HCT116 (cell line): ENCODE results near the gene NFIA. TPM values are rescaled to one million over a fixed set of nuclear protein-coding genes. Genes with fewer than 3 reads are reported as not detected.

ENCODE experiments used
- ATAC-seq: fragments of 200-7000 bp; cut with Tn5 transposase; 2 replicates; pipeline ENCODE4 v1.9.1; 2020; ENCODE audit warnings: mild to moderate bottlenecking, moderate library complexity
- BruUV-seq: library from RNA; stranded (reverse); fragments of 400-500 nt; replicated peaks from 2 replicates; lab custom pipeline; 2021; lab: Mats Ljungman, UMichigan
- CTCF ChIA-PET: fragments of 300-600 bp; sonication (Branson Sonifier 250); formaldehyde crosslinking; loops from one replicate; lab custom pipeline; 2021; ENCODE audit warnings: antibody characterized with exemption; lab: Charles Lee
- POLR2A ChIA-PET: fragments of 300-600, 350-600 bp; sonication (Branson Sonifier 250); formaldehyde crosslinking; loops from one replicate; lab custom pipeline; 2021; ENCODE audit warnings: antibody characterized with exemption; lab: Charles Lee
- RAD21 ChIA-PET, 2 experiments: fragments of 300-600 bp; sonication (Branson Sonifier 250); formaldehyde crosslinking; loops; one replicate each; lab custom pipeline; 2023; ENCODE audit warnings: low total read pairs in 2 of 2; ENCODE audit not compliant: uncharacterized antibody in 2 of 2, unreplicated experiment in 2 of 2, low non-redundant PET in 1 of 2; lab: Charles Lee
- DNase-seq: peaks from one replicate; pipeline ENCODE4 v3.0.0-alpha.2; 2010; ENCODE audit warnings: low read depth, low spot score
- H2AFZ ChIP-seq: fragments of 200-600 bp; shearing (Covaris generic), sonication (generic); 2 replicates; pipeline ENCODE4 v1.6.1; 2017; ENCODE audit warnings: low read depth, mixed run types, mixed read lengths, antibody characterized with exemption, low read length; ENCODE audit not compliant: poor library complexity, severe bottlenecking
- H3K27ac ChIP-seq: 2 replicates; pipeline ENCODE4 v1.5.1; 2012; ENCODE audit warnings: low read depth, low read length
- H3K27me3 ChIP-seq: fragments of 200-600 bp; sonication (generic); 2 replicates; pipeline ENCODE4 v1.6.1; 2016; ENCODE audit warnings: mixed run types, low read length, mixed read lengths; ENCODE audit not compliant: insufficient read depth
- H3K36me3 ChIP-seq, 2 experiments: fragments of 200-500 bp in 1 of 2; fragments of 200-600 bp in 1 of 2; sonication (Bioruptor generic) in 1 of 2; sonication (generic) in 1 of 2; 2 replicates each; pipeline versions ENCODE4 v1.5.1 to v1.6.1; 2014 to 2016; ENCODE audit warnings: low read length in 2 of 2, inconsistent platforms in 1 of 2, mixed read lengths in 1 of 2, mixed run types in 1 of 2; ENCODE audit not compliant: insufficient read depth in 2 of 2, control insufficient read depth in 1 of 2
- H3K4me1 ChIP-seq, 2 experiments: fragments of 200-600 bp in 1 of 2; sonication (generic) in 1 of 2; 2 replicates each; pipeline versions ENCODE4 v1.5.1 to v1.6.1; 2012 to 2017; ENCODE audit warnings: low read length in 2 of 2, inconsistent platforms in 1 of 2, mild to moderate bottlenecking in 1 of 2, mixed read lengths in 1 of 2, mixed run types in 1 of 2, moderate library complexity in 1 of 2; ENCODE audit not compliant: insufficient read depth in 2 of 2, control insufficient read depth in 1 of 2
- H3K4me2 ChIP-seq: fragments of 200-600 bp; sonication (generic); 2 replicates; pipeline ENCODE4 v1.6.1; 2017; ENCODE audit warnings: mixed run types, low read length, mixed read lengths
- H3K4me3 ChIP-seq, 2 experiments: fragments of 200-600 bp in 1 of 2; sonication (generic) in 1 of 2; replicated peaks in 1 of 2; 2 replicates each; pipeline ENCODE4 v1.5.1; 2011 to 2016; ENCODE audit warnings: low read length in 2 of 2, control low read depth in 1 of 2, low read depth in 1 of 2, mild to moderate bottlenecking in 1 of 2, mixed read lengths in 1 of 2, mixed run types in 1 of 2
- H3K79me2 ChIP-seq: fragments of 200-600 bp; sonication (generic); 2 replicates; pipeline ENCODE4 v1.6.1; 2017; ENCODE audit warnings: mild to moderate bottlenecking, mixed run types, low read length, moderate library complexity, mixed read lengths; ENCODE audit not compliant: insufficient read depth
- H3K9ac ChIP-seq: fragments of 200-600 bp; sonication (generic); 2 replicates; pipeline ENCODE4 v1.6.1; 2016; ENCODE audit warnings: low read length, mixed read lengths
- H3K9me2 ChIP-seq: fragments of 200-600 bp; sonication (generic), shearing (Covaris generic); 2 replicates; pipeline ENCODE4 v1.6.1; 2017; ENCODE audit warnings: mixed run types, mild to moderate bottlenecking, moderate library complexity; ENCODE audit not compliant: insufficient read depth
- H3K9me3 ChIP-seq, 2 experiments: fragments of 200-500 bp in 1 of 2; fragments of 200-600 bp in 1 of 2; sonication (Bioruptor generic) in 1 of 2; sonication (generic) in 1 of 2; 2 replicates each; pipeline ENCODE4 v1.6.1; 2014 to 2017; ENCODE audit warnings: low read length in 2 of 2, mixed read lengths in 2 of 2, inconsistent platforms in 1 of 2, low read depth in 1 of 2, mild to moderate bottlenecking in 1 of 2, mixed run types in 1 of 2, moderate library complexity in 1 of 2; ENCODE audit not compliant: control insufficient read depth in 1 of 2, insufficient read depth in 1 of 2
- H4K20me1 ChIP-seq: fragments of 200-600 bp; sonication (generic), shearing (Covaris generic); 2 replicates; pipeline ENCODE4 v1.6.1; 2017; ENCODE audit warnings: mixed run types, mild to moderate bottlenecking, moderate library complexity; ENCODE audit not compliant: insufficient read depth
- CTCF ChIP-seq, 3 experiments: fragments of 200-600 bp in 1 of 3; sonication (generic) in 1 of 3; IDR thresholded peaks in 2 of 3; conservative IDR thresholded peaks in 1 of 3; 2 replicates each; pipeline ENCODE4 v1.5.1; 2012 to 2017; ENCODE audit warnings: low read depth in 2 of 3, low read length in 2 of 3, antibody characterized with exemption in 1 of 3, borderline replicate concordance in 1 of 3, control low read depth in 1 of 3, mild to moderate bottlenecking in 1 of 3, mixed read lengths in 1 of 3, mixed run types in 1 of 3, moderate library complexity in 1 of 3; ENCODE audit not compliant: insufficient read depth in 1 of 3
- EGR1 ChIP-seq: IDR thresholded peaks from 2 replicates; pipeline ENCODE4 v1.6.1; 2012; ENCODE audit warnings: low read depth
- EZH2 ChIP-seq: fragments of 200-600 bp; sonication (generic); IDR thresholded peaks from 2 replicates; pipeline ENCODE4 v1.6.1; 2017; ENCODE audit warnings: antibody characterized with exemption, mixed run types
- MAX ChIP-seq: IDR thresholded peaks from 2 replicates; pipeline ENCODE4 v1.6.1; 2012
- SRF ChIP-seq: IDR thresholded peaks from 2 replicates; pipeline ENCODE4 v1.6.1; 2012; ENCODE audit warnings: low read depth
- intact Hi-C: fragments of 100-400 bp; cut with micrococcal nuclease; formaldehyde crosslinking; loops from 2 replicates; pipeline ENCODE4 v1.10.0; 2022
- total RNA-seq: library from RNA; stranded (reverse); gene quantifications from one replicate; pipeline ENCODE4 v1.2.1, GENCODE V29; 2021; ENCODE audit not compliant: unreplicated experiment

Gene NFIA
- total RNA-seq, 1 experiment from 2014 or later: 17.2 TPM

- no peak overlapping the region for H2AFZ ChIP-seq
- ChIA-PET POLR2A (interaction anchor here (0.7 to 1.0 kb wide), 2 partner anchors 36 to 256 kb away, joined by 3 read pairs; partner anchors contain the start of gene NFIA), CTCF (interaction anchor here (0.6 to 1.7 kb wide), 4 partner anchors 13 to 294 kb away, joined by 3 to 8 read pairs (median 3); no protein-coding TSS in a partner anchor)
- H3K4me1 ChIP-seq: peaks cover 12 to 21% of the 10 kb centered on the region in 2 experiments
- H4K20me1 ChIP-seq: 0 out of 2 replicates have a peak, but pooled peaks cover 5% of the 10 kb centered on the region
- H3K36me3 ChIP-seq: no peaks in the 10 kb centered on the region
- H3K4me2 ChIP-seq: peak overlapping the region; percentile 73
- H3K9me2 ChIP-seq: no peaks in the 10 kb centered on the region
- H3K9me3 ChIP-seq: no peaks in the 10 kb centered on the region
- peak overlapping the region in 1 of 2 experiments; percentile 3; a peak in 1 of 4 replicates for H3K4me3 ChIP-seq
- no peaks in the 10 kb centered on the region for H3K27me3 ChIP-seq
- TF ChIP-seq CTCF (IDR thresholded peaks at IDR 0.05 in 2 of 3, conservative IDR thresholded peaks at IDR 0.05 in 1 of 3; ENCODE audit: borderline replicate concordance in 1 of 3, insufficient read depth in 1 of 3, low read depth in 2 of 3, low read length in 2 of 3) (no peak; a peak in 1 of 6 replicates), EGR1 (no peak), EZH2 (no peak), MAX (no peak), SRF (no peak)
- TF ChIP-seq, all 23 proteins: peak for 0
- H3K27ac ChIP-seq: peak overlapping the region; percentile 30; the same call in 1 of the 2 replicates
- no peak overlapping the region for H3K9ac ChIP-seq
- ATAC-seq: peak; percentile 10
- RAD21 ChIA-PET: no interaction called here
- BruUV-seq: no TSS peak
- no peaks in the 10 kb centered on the region for H3K79me2 ChIP-seq
- DNase-seq: no peak
- intact Hi-C loops: loop anchor here (5.0 kb wide), 1 partner anchor 360 kb away; no protein-coding TSS in a partner anchor
Measured at GRCh38 chr1:61337441-61337951, 255.1 kb downstream of the NFIA start.
